Panc1 (cell line): ENCODE measurements around the gene ZNF135.

Source experiments
- POLR2AphosphoS5 ChIP-seq: IDR thresholded peaks from 2 replicates; pipeline ENCODE4 v1.6.1; 2012; ENCODE audit warnings: mild to moderate bottlenecking, low read depth, low read length, moderate library complexity
- SIN3A ChIP-seq: IDR thresholded peaks from 2 replicates; pipeline ENCODE4 v1.6.1; 2012; ENCODE audit warnings: low read depth, mild to moderate bottlenecking, low read length, moderate library complexity, borderline replicate concordance; ENCODE audit not compliant: insufficient read depth
- TCF7L2 ChIP-seq: IDR thresholded peaks from 2 replicates; pipeline ENCODE4 v1.6.1; 2011; ENCODE audit warnings: mild to moderate bottlenecking, low read depth, low read length, inconsistent platforms
- TF ChIP-seq, protein P1 (sequence below), 2 experiments: IDR thresholded peaks; 2 replicates each; pipeline ENCODE4 v1.6.1; 2011 to 2012; ENCODE audit warnings: low read depth in 2 of 2, control low read depth in 1 of 2, low read length in 1 of 2, mild to moderate bottlenecking in 1 of 2, moderate library complexity in 1 of 2; ENCODE audit not compliant: insufficient read depth in 1 of 2
- TF ChIP-seq, protein P2 (sequence below): fragments of 450-650 bp; IDR thresholded peaks from 2 replicates; pipeline ENCODE4 v1.5.1; 2017; ENCODE audit warnings: mild to moderate bottlenecking

DNA sequence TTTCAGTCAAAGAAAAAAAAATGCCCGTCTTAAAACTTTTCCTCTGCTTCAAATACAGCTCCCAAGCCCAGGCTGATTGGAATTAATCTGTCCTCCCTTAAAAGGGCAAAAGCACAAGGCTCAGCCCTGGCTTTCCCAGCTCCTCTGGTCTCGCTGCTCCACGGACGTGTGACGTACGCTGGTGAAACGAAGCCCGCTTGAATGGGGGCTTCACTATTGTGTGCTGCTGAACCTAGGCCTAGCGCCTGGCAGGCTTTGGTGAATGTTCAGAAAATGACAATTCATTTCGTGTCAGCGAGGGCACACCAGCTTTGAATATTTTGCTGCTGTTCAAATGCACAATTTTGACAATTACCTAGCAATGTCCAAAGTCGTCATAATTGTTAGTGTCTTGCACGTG, 615 bp upstream of the ZNF135 start:
- TF ChIP-seq, protein P1, sequence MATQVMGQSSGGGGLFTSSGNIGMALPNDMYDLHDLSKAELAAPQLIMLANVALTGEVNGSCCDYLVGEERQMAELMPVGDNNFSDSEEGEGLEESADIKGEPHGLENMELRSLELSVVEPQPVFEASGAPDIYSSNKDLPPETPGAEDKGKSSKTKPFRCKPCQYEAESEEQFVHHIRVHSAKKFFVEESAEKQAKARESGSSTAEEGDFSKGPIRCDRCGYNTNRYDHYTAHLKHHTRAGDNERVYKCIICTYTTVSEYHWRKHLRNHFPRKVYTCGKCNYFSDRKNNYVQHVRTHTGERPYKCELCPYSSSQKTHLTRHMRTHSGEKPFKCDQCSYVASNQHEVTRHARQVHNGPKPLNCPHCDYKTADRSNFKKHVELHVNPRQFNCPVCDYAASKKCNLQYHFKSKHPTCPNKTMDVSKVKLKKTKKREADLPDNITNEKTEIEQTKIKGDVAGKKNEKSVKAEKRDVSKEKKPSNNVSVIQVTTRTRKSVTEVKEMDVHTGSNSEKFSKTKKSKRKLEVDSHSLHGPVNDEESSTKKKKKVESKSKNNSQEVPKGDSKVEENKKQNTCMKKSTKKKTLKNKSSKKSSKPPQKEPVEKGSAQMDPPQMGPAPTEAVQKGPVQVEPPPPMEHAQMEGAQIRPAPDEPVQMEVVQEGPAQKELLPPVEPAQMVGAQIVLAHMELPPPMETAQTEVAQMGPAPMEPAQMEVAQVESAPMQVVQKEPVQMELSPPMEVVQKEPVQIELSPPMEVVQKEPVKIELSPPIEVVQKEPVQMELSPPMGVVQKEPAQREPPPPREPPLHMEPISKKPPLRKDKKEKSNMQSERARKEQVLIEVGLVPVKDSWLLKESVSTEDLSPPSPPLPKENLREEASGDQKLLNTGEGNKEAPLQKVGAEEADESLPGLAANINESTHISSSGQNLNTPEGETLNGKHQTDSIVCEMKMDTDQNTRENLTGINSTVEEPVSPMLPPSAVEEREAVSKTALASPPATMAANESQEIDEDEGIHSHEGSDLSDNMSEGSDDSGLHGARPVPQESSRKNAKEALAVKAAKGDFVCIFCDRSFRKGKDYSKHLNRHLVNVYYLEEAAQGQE (IDR thresholded peaks at IDR 0.05; ENCODE audit: insufficient read depth in 1 of 2, low read depth in 2 of 2, low read length in 1 of 2): no peak
- TF ChIP-seq, protein P2, sequence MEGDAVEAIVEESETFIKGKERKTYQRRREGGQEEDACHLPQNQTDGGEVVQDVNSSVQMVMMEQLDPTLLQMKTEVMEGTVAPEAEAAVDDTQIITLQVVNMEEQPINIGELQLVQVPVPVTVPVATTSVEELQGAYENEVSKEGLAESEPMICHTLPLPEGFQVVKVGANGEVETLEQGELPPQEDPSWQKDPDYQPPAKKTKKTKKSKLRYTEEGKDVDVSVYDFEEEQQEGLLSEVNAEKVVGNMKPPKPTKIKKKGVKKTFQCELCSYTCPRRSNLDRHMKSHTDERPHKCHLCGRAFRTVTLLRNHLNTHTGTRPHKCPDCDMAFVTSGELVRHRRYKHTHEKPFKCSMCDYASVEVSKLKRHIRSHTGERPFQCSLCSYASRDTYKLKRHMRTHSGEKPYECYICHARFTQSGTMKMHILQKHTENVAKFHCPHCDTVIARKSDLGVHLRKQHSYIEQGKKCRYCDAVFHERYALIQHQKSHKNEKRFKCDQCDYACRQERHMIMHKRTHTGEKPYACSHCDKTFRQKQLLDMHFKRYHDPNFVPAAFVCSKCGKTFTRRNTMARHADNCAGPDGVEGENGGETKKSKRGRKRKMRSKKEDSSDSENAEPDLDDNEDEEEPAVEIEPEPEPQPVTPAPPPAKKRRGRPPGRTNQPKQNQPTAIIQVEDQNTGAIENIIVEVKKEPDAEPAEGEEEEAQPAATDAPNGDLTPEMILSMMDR: no peak
- TF ChIP-seq SIN3A (no peak), POLR2AphosphoS5 (no peak), TCF7L2 (no peak)
